ES-I3 (cell line): Measurements from ENCODE around the gene CFP.
"Not testable (repeated sequence)": the region's sequence is repeated elsewhere in the genome, so short reads cannot be mapped to it uniquely, and the experiment has no call there.

Experiments used
- H3K36me3 ChIP-seq: 2 replicates; pipeline ENCODE4 v1.6.1; 2013; ENCODE audit warnings: mild to moderate bottlenecking, low read length, control low read depth, moderate library complexity; ENCODE audit not compliant: insufficient read depth
- H3K4me1 ChIP-seq: 2 replicates; pipeline ENCODE4 v1.6.1; 2013; ENCODE audit warnings: mild to moderate bottlenecking, control low read depth, low read length; ENCODE audit not compliant: insufficient read depth
- H3K9ac ChIP-seq: 2 replicates; pipeline ENCODE4 v1.6.1; 2013; ENCODE audit warnings: low read depth, mild to moderate bottlenecking, low read length, moderate library complexity
- H3K9me3 ChIP-seq: 2 replicates; pipeline ENCODE4 v1.6.1; 2013; ENCODE audit warnings: mild to moderate bottlenecking, low read length, moderate library complexity; ENCODE audit not compliant: control insufficient read depth, insufficient read depth

The CFP gene

GRCh38 chrX:47629419-47630200 lies at the start of gene CFP:
Gene CFP (minus strand): TSS chrX:47629930. CDS start chrX:47629844, 86 bp downstream.
- H3K9me3 ChIP-seq = no peaks in the 10 kb centered on the region
- peaks cover under 1% of the 10 kb centered on the region; the same call in 1 of the 2 replicates for H3K36me3 ChIP-seq
- H3K4me1 ChIP-seq = peaks cover 12% of the 10 kb centered on the region; the same call in 1 of the 2 replicates
- no peak within 1 kb of the TSS for H3K9ac ChIP-seq

GRCh38 chrX:47675959-47676859 lies 46.5 kb upstream of the CFP start:
- H3K36me3 ChIP-seq, H3K9ac ChIP-seq, H3K9me3 ChIP-seq, H3K4me1 ChIP-seq: not testable (repeated sequence)

- peaks cover 3% of the 10 kb centered on the region; the same call in 1 of the 2 replicates for H3K9me3 ChIP-seq
- H3K36me3 ChIP-seq = no peaks in the 10 kb centered on the region
- no peak overlapping the region for H3K9ac ChIP-seq
- no peaks in the 10 kb centered on the region for H3K4me1 ChIP-seq
Observed at GRCh38 chrX:47674776-47675175, 45.0 kb upstream of the CFP start.

- not testable (repeated sequence) for H3K9me3 ChIP-seq, H3K36me3 ChIP-seq, H3K4me1 ChIP-seq, H3K9ac ChIP-seq
Observed at GRCh38 chrX:47665797-47666196, 36.1 kb upstream of the CFP start.

- H3K9ac ChIP-seq = no peak overlapping the region
- H3K36me3 ChIP-seq = no peaks in the 10 kb centered on the region
- H3K9me3 ChIP-seq = no peaks in the 10 kb centered on the region; the same call in 1 of the 2 replicates
- peaks cover 9% of the 10 kb centered on the region; the same call in 1 of the 2 replicates for H3K4me1 ChIP-seq
Observed at GRCh38 chrX:47664737-47665136, 35.0 kb upstream of the CFP start.

- no peaks in the 10 kb centered on the region for H3K36me3 ChIP-seq
- H3K9me3 ChIP-seq = no peaks in the 10 kb centered on the region; the same call in 1 of the 2 replicates
- peaks cover 9% of the 10 kb centered on the region; the same call in 1 of the 2 replicates for H3K4me1 ChIP-seq
- H3K9ac ChIP-seq = no peak overlapping the region
Observed at GRCh38 chrX:47662144-47662657, 32.5 kb upstream of the CFP start.

- Histone ChIP-seq H3K9ac (no peak overlapping the region), H3K9me3 (no peaks in the 10 kb centered on the region; the same call in 1 of the 2 replicates), H3K4me1 (peaks cover 9% of the 10 kb centered on the region; the same call in 1 of the 2 replicates), H3K36me3 (no peaks in the 10 kb centered on the region; the same call in 1 of the 2 replicates)
Observed at GRCh38 chrX:47661539-47661938, 31.8 kb upstream of the CFP start.

- peak overlapping the region; percentile 62; the same call in 1 of the 2 replicates for H3K9ac ChIP-seq
- H3K4me1 ChIP-seq = peaks cover 9% of the 10 kb centered on the region; the same call in 1 of the 2 replicates
- no peaks in the 10 kb centered on the region; the same call in 1 of the 2 replicates for H3K36me3 ChIP-seq
- no peaks in the 10 kb centered on the region for H3K9me3 ChIP-seq
Observed at GRCh38 chrX:47659421-47659726, 29.6 kb upstream of the CFP start.

GRCh38 chrX:47658684-47659420 lies 29.1 kb upstream of the CFP start, which contains the start of gene UXT:
Gene UXT (minus strand): TSS chrX:47659180. CDS start chrX:47658927, 253 bp downstream.
- Histone ChIP-seq H3K9ac (peak within 1 kb of the TSS; percentile 62), H3K36me3 (no peaks in the 10 kb centered on the region; the same call in 1 of the 2 replicates), H3K9me3 (no peaks in the 10 kb centered on the region), H3K4me1 (peaks cover 9% of the 10 kb centered on the region; the same call in 1 of the 2 replicates)

- Histone ChIP-seq H3K9ac (peak overlapping the region; percentile 62), H3K9me3 (no peaks in the 10 kb centered on the region), H3K36me3 (no peaks in the 10 kb centered on the region; the same call in 1 of the 2 replicates), H3K4me1 (peaks cover 9% of the 10 kb centered on the region; the same call in 1 of the 2 replicates)
Observed at GRCh38 chrX:47658301-47658683, 28.6 kb upstream of the CFP start.

- no peaks in the 10 kb centered on the region for H3K9me3 ChIP-seq
- peaks cover 2% of the 10 kb centered on the region; the same call in 1 of the 2 replicates for H3K36me3 ChIP-seq
- no peaks in the 10 kb centered on the region for H3K4me1 ChIP-seq
- peak overlapping the region; percentile 66; the same call in 1 of the 2 replicates for H3K9ac ChIP-seq
Observed at GRCh38 chrX:47651043-47651905, 21.5 kb upstream of the CFP start.

GRCh38 chrX:47650164-47651042 lies 20.7 kb upstream of the CFP start, which contains the start of gene ELK1:
Gene ELK1 (minus strand): TSS chrX:47650563. CDS start chrX:47641441, 9,122 bp downstream.
- Histone ChIP-seq H3K9me3 (no peaks in the 10 kb centered on the region), H3K9ac (peak within 1 kb of the TSS; percentile 66; the same call in 1 of the 2 replicates), H3K36me3 (peaks cover 2% of the 10 kb centered on the region; the same call in 1 of the 2 replicates), H3K4me1 (no peaks in the 10 kb centered on the region)
